Osteocyte (in vitro differentiated cells): Measurements from ENCODE around the gene MATN4. TPM values are rescaled to one million over a fixed set of nuclear protein-coding genes. Genes with fewer than 3 reads are reported as not detected.

ENCODE experiments used
- DNase-seq: peaks from one replicate; pipeline ENCODE4 v3.0.0; 2021; ENCODE audit warnings: mixed read lengths; ENCODE audit not compliant: unreplicated experiment; ENCODE audit errors: extremely low spot score
- H3K27ac Mint-ChIP-seq: one replicate; pipeline ENCODE4 v1.8.0; 2021; ENCODE audit warnings: mild to moderate bottlenecking, mixed read lengths; ENCODE audit not compliant: unreplicated experiment
- H3K27me3 Mint-ChIP-seq: one replicate; pipeline ENCODE4 v1.8.0; 2021; ENCODE audit warnings: mixed read lengths; ENCODE audit not compliant: unreplicated experiment
- H3K36me3 Mint-ChIP-seq: one replicate; pipeline ENCODE4 v1.8.0; 2021; ENCODE audit warnings: mixed read lengths; ENCODE audit not compliant: unreplicated experiment
- H3K4me1 Mint-ChIP-seq: one replicate; pipeline ENCODE4 v1.8.0; 2021; ENCODE audit warnings: mixed read lengths; ENCODE audit not compliant: unreplicated experiment
- H3K4me3 Mint-ChIP-seq: one replicate; pipeline ENCODE4 v1.8.0; 2021; ENCODE audit warnings: mild to moderate bottlenecking, moderate library complexity, mixed read lengths; ENCODE audit not compliant: unreplicated experiment
- H3K9me3 Mint-ChIP-seq: one replicate; pipeline ENCODE4 v1.8.0; 2021; ENCODE audit warnings: mixed read lengths; ENCODE audit not compliant: unreplicated experiment
- total RNA-seq: library from RNA; stranded (reverse); gene quantifications from 2 replicates; pipeline ENCODE4 v1.2.1, GENCODE V29; 2021
- TF ChIP-seq, protein P1 (sequence below): fragments of 200-600 bp; sonication (generic); IDR thresholded peaks from 2 replicates; pipeline ENCODE4 v1.5.0; 2021; ENCODE audit warnings: antibody characterized with exemption, mild to moderate bottlenecking, moderate library complexity

Gene MATN4
- total RNA-seq, 1 donor from 2014 or later: not detected

DNA sequence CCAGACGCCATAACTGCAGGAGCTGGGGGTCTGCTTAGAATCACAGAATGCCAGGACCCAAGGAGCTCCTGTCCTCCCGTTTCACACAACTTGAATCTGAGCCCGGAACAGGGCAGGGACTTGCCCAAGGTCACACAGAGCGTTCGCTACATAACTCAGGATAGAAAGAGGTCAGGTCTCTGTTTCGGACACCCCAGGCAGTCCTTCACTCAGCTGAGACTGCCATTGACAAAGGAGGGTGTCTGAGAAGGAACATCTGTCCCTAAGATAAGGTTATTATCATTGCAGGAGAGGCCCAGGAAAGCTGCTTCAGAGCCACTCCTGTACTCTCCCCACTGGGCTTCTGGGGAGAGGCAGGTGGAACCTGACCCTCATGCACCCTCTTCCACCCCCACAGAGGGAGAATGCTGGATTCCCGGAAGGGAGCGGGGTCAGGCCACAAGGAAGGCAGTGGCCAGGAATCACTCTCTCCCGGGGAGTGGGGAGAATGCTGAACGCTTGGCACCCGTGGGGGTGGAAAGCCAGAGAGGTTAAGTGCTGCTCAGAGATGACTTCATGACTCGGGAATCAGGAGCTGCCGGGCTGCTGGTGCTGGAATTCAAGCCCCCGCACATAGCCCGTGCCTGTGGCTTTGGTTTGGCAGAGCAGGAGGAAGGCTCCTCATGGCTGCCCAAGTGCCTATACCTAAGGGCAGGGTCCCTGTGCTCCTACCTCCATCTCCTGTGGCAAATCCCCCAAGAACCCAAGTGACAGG is 29.4 kb upstream of the MATN4 start:
- no peaks in the 10 kb centered on the region for H3K27me3 Mint-ChIP-seq
- TF ChIP-seq, protein P1, sequence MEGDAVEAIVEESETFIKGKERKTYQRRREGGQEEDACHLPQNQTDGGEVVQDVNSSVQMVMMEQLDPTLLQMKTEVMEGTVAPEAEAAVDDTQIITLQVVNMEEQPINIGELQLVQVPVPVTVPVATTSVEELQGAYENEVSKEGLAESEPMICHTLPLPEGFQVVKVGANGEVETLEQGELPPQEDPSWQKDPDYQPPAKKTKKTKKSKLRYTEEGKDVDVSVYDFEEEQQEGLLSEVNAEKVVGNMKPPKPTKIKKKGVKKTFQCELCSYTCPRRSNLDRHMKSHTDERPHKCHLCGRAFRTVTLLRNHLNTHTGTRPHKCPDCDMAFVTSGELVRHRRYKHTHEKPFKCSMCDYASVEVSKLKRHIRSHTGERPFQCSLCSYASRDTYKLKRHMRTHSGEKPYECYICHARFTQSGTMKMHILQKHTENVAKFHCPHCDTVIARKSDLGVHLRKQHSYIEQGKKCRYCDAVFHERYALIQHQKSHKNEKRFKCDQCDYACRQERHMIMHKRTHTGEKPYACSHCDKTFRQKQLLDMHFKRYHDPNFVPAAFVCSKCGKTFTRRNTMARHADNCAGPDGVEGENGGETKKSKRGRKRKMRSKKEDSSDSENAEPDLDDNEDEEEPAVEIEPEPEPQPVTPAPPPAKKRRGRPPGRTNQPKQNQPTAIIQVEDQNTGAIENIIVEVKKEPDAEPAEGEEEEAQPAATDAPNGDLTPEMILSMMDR: no peak
- no peak for DNase-seq
- H3K4me1 Mint-ChIP-seq: peaks cover 65% of the 10 kb centered on the region
- peak overlapping the region; percentile 88 for H3K27ac Mint-ChIP-seq
- H3K4me3 Mint-ChIP-seq: no peak overlapping the region
- peaks cover 2% of the 10 kb centered on the region for H3K36me3 Mint-ChIP-seq
- H3K9me3 Mint-ChIP-seq: no peaks in the 10 kb centered on the region

DNA sequence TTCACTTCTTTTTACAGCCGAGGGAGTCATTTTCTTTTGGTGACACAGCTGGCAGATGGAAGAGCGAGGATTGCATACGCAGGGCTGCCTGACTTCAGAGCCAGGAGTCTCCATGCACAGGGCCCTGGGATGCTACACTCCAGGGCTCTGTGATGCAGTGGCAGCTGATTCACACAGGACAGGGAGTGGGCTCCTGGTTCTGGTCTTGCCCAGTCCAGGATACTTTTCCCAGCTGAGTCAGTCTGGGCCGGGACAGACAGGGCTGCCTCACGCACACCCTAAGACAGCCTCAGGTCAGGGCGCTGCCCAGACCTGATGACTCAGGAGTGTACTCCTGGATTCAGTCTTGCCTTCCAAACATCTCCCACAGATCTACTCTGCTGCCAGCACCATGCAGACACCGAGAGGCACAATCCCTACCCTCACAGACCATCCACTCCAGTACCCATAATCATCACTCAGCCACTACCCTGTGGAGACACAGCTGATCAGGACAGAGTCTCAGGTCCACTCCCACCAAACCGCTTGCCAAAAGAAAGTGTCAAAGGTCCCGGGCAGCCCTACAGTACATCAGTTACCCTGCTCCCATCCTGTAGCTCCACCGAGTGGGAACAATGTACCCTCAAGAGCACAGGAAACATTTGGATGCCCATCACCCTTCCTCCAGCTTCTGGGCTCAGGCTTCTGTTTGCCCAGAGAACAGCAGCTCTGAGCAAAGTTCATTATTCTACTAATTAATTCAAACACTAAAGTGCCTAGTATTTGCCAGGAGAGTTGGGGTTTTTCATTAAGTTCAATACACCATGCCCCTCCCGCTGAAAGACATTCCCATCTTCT is 28.6 kb upstream of the MATN4 start:
- Mint-ChIP-seq H3K4me1 (peaks cover 57% of the 10 kb centered on the region), H3K36me3 (peaks cover 2% of the 10 kb centered on the region), H3K4me3 (no peak overlapping the region), H3K27me3 (no peaks in the 10 kb centered on the region), H3K9me3 (no peaks in the 10 kb centered on the region), H3K27ac (peak overlapping the region; percentile 88)
- DNase-seq: no peak
- TF ChIP-seq, protein P1: no peak

DNA sequence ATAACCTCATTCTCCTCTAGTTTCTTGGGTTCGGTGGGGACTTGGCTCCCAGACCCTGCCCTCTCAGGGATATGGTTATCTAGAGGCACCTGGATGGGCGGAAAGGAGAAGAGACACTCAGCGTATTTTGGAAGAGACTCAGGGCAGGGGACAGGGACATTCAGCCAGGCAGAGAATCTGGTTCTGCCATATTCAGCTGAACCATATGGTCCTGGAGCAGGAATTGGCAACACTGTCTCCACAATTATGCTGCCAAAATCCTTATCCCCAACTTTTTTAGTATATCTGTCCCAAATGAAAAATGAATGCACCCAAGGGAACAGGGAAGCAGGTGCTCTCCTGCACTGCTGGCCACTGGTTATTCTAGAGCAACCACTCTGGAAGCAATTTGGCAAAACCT is 22.4 kb upstream of the MATN4 start:
- H3K27ac Mint-ChIP-seq: no peak overlapping the region
- no peak for DNase-seq
- TF ChIP-seq, protein P1: no peak
- H3K27me3 Mint-ChIP-seq: no peaks in the 10 kb centered on the region
- no peaks in the 10 kb centered on the region for H3K9me3 Mint-ChIP-seq
- peaks cover 7% of the 10 kb centered on the region for H3K36me3 Mint-ChIP-seq
- peaks cover under 1% of the 10 kb centered on the region for H3K4me1 Mint-ChIP-seq
- no peak overlapping the region for H3K4me3 Mint-ChIP-seq

DNA sequence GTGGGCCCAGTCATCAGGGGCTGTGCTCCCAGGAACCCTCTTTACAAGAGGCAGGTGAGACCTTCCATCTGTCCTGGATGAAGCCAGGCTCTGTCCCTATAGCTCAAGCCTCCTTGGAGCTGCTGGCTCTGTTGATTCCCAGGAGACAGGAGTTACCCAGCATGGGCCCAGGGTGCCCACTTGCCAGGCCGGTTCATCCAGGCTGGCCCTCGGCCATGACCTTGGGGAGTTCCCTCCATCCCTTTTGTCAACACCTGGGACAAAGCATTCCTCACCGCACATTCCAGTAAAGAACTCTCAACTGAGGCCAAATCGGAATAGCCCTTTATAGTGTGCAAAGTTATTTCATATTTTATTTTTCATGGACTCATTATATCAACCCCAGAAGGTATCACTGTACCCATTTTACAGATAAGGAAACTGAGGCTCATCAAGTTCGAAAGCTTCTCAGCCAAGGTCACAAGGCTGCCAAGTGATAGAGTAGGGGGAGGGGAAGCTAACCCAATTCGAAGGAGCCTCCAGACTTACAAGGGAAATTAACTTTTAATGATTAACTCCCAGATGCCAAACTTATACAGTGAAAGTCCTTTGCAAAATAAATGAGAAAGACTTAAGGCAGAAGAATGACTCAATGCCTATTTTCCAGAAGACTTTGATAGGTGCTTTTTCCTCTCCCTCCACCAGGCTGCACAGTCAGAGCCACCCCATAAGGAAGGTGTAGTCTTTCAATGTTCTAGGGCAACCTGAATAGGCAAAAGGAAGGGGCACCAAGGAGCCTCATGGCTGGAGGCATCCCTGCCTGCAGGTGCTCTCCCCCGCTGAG is 21.6 kb upstream of the MATN4 start:
- Mint-ChIP-seq H3K4me1 (no peaks in the 10 kb centered on the region), H3K9me3 (no peaks in the 10 kb centered on the region), H3K27ac (no peak overlapping the region), H3K27me3 (no peaks in the 10 kb centered on the region), H3K4me3 (no peak overlapping the region), H3K36me3 (peaks cover 9% of the 10 kb centered on the region)
- TF ChIP-seq, protein P1: no peak
- no peak for DNase-seq
